ENCODE results near the gene DYNLL1. TPM values are rescaled to one million over a fixed set of nuclear protein-coding genes. Genes with fewer than 3 reads are reported as not detected.

The DYNLL1 gene
- total RNA-seq, 1 experiment from 2014 or later, result 618 TPM

GRCh38 chr12:120504587-120504986 lies 8.7 kb downstream of the DYNLL1 start:
- Histone ChIP-seq H3K23ac (ENCODE audit: insufficient read length, low read depth, low read length) (no peak overlapping the region), H4K8ac (replicated peaks; ENCODE audit: insufficient read length, low read depth, low read length) (no peak overlapping the region), H3K27me3 (ENCODE audit: insufficient read depth, low read length) (no peaks in the 10 kb centered on the region), H3K4ac (ENCODE audit: low read depth, low read length) (no peak overlapping the region), H3K14ac (ENCODE audit: insufficient read depth, low read length) (no peak overlapping the region), H3K56ac (ENCODE audit: insufficient read length, low read depth, low read length) (no peak overlapping the region), H3K23me2 (ENCODE audit: insufficient read length, low read depth, low read length, poor library complexity, severe bottlenecking) (no peaks in the 10 kb centered on the region), H3K18ac (ENCODE audit: insufficient read length, low read depth, low read length) (no peak overlapping the region), H2BK120ac (ENCODE audit: low read depth, low read length, poor library complexity, severe bottlenecking) (no peak overlapping the region), H2BK20ac (ENCODE audit: low read depth, low read length, poor library complexity, severe bottlenecking) (no peak overlapping the region), H2AK5ac (ENCODE audit: insufficient read length, low read length) (no peak overlapping the region), H3T11ph (ENCODE audit: low read length) (no peak overlapping the region), H4K20me1 (ENCODE audit: control insufficient read depth, insufficient read depth, insufficient read length) (no peaks in the 10 kb centered on the region), H2BK12ac (ENCODE audit: insufficient read length, low read depth, low read length) (no peak overlapping the region), H2AFZ (ENCODE audit: low read length) (no peak overlapping the region), H3K4me1 (ENCODE audit: insufficient read depth, low read length) (peaks cover 4% of the 10 kb centered on the region; the same call in 1 of the 2 replicates), H4K91ac (ENCODE audit: insufficient read length, low read depth, low read length) (no peak overlapping the region), H3K79me2 (ENCODE audit: insufficient read depth, low read length) (no peaks in the 10 kb centered on the region), H3K9ac (ENCODE audit: extremely low read depth, insufficient read length, low read length) (no peak overlapping the region), H4K5ac (ENCODE audit: insufficient read length, low read depth, low read length) (no peak overlapping the region), H3K27ac (ENCODE audit: insufficient read length, low read depth, low read length) (no peak overlapping the region), H3K79me1 (ENCODE audit: insufficient read depth, low read depth, low read length, poor library complexity, severe bottlenecking) (no peaks in the 10 kb centered on the region), H2BK5ac (ENCODE audit: insufficient read length, low read length) (no peak overlapping the region), H3K4me2 (ENCODE audit: insufficient read depth, insufficient read length, low read length) (peak overlapping the region; percentile 0), H3K9me3 (ENCODE audit: control insufficient read depth, low read depth, low read length) (no peaks in the 10 kb centered on the region), H2BK15ac (ENCODE audit: low read depth, low read length) (no peak overlapping the region)
- DNase-seq, result no peak
- H3K9me3 Mint-ChIP-seq, result no peaks in the 10 kb centered on the region
- WGBS (ENCODE audit: extremely low coverage, insufficient read length, low lambda C conversion rate), result no CpG with 5 or more reads among the region's 4 CpGs
- H3K27ac Mint-ChIP-seq, result peak overlapping the region; percentile 73 to 87 (median 74); a peak in 5 of 7 replicates
- TF ChIP-seq CTCF (conservative IDR thresholded peaks at IDR 0.05), result no peak
- no peaks in the 10 kb centered on the region for H3K27me3 Mint-ChIP-seq (ENCODE audit: low read depth)
- peak overlapping the region in 1 of 2 experiments; percentile 48; a peak in 2 of 5 replicates for H3K4me3 Mint-ChIP-seq
- H3K36me3 Mint-ChIP-seq (ENCODE audit: insufficient read depth in 1 of 3, low read depth in 3 of 3), result peaks cover 18 to 54% (median 48%) of the 10 kb centered on the region in 3 experiments; a peak in 6 of 7 replicates
- H3K4me1 Mint-ChIP-seq, result peaks cover 13 to 14% of the 10 kb centered on the region in 2 experiments
